ENCODE data around the gene DIRAS3.
A peak's percentile ranks its signal among the peaks of the same experiment; 100 is the strongest.

GRCh38 chr1:68010090-68010489, 40.3 kb downstream of the DIRAS3 start:
- TF ChIP-seq, protein P1, sequence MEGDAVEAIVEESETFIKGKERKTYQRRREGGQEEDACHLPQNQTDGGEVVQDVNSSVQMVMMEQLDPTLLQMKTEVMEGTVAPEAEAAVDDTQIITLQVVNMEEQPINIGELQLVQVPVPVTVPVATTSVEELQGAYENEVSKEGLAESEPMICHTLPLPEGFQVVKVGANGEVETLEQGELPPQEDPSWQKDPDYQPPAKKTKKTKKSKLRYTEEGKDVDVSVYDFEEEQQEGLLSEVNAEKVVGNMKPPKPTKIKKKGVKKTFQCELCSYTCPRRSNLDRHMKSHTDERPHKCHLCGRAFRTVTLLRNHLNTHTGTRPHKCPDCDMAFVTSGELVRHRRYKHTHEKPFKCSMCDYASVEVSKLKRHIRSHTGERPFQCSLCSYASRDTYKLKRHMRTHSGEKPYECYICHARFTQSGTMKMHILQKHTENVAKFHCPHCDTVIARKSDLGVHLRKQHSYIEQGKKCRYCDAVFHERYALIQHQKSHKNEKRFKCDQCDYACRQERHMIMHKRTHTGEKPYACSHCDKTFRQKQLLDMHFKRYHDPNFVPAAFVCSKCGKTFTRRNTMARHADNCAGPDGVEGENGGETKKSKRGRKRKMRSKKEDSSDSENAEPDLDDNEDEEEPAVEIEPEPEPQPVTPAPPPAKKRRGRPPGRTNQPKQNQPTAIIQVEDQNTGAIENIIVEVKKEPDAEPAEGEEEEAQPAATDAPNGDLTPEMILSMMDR (IDR thresholded peaks at IDR 0.05), result peak in 1 of 6 experiments; percentile 21
- TF ChIP-seq POLR2A (IDR thresholded peaks at IDR 0.05), result no peak
